HepG2 (cell line): ENCODE results near the gene RASSF8. TPM values are rescaled to one million over a fixed set of nuclear protein-coding genes. Genes with fewer than 3 reads are reported as not detected.

ENCODE experiments used
- ATAC-seq: fragments of 200-7000 bp; cut with Tn5 transposase; 3 replicates; pipeline ENCODE4 v1.9.1; 2020; ENCODE audit warnings: mild to moderate bottlenecking, moderate library complexity
- BruUV-seq: library from RNA; stranded (reverse); fragments of 400-500 nt; replicated peaks from 2 replicates; lab custom pipeline; 2021; lab: Mats Ljungman, UMichigan
- CTCF ChIA-PET: fragments of 300-600 bp; formaldehyde crosslinking; extraction: SDS; loops from one replicate; lab custom pipeline; 2021; ENCODE audit warnings: low total read pairs, inconsistent platforms, low intra/inter-chr PET ratio; lab: Yijun Ruan, JAX
- POLR2A ChIA-PET: fragments of 350-600 bp; sonication (Branson Sonifier 250); formaldehyde crosslinking; loops from one replicate; lab custom pipeline; 2020; ENCODE audit warnings: antibody characterized with exemption, inconsistent platforms; lab: Yijun Ruan, JAX
- DNase-seq: peaks from one replicate; pipeline ENCODE4 v3.0.0-alpha.2; 2015; ENCODE audit warnings: low spot score
- FAIRE-seq: peaks from 3 replicates; lab custom pipeline; 2011; peaks lifted over from hg19 to GRCh38; lab: Jason Lieb, UNC
- H2AFZ ChIP-seq: one replicate; pipeline ENCODE4 v1.6.1; 2011; ENCODE audit warnings: low read length, inconsistent platforms
- H3K27ac ChIP-seq: fragments of 300-600 bp; 3 replicates; pipeline ENCODE4 v1.8.0; 2011; ENCODE audit warnings: mixed run types, mild to moderate bottlenecking, mixed read lengths, low read length, inconsistent platforms; ENCODE audit not compliant: insufficient read depth; ENCODE audit errors: extremely low read length
- H3K27me3 ChIP-seq, 2 experiments: fragments of 200-600 bp in 1 of 2; 2 replicates in 1 of 2; 3 replicates in 1 of 2; pipeline versions ENCODE4 v1.6.0 to v1.8.0; 2011; ENCODE audit warnings: low read length in 2 of 2, mild to moderate bottlenecking in 2 of 2, moderate library complexity in 2 of 2, inconsistent platforms in 1 of 2; ENCODE audit not compliant: insufficient read depth in 2 of 2, control insufficient read depth in 1 of 2
- H3K36me3 ChIP-seq, 2 experiments: fragments of 200-600 bp in 1 of 2; replicated peaks in 1 of 2; 2 replicates in 1 of 2; 3 replicates in 1 of 2; pipeline versions ENCODE4 v1.5.1 to v1.8.0; 2011; ENCODE audit warnings: low read length in 2 of 2, inconsistent platforms in 1 of 2; ENCODE audit not compliant: insufficient read depth in 2 of 2, control insufficient read depth in 1 of 2
- H3K4me1 ChIP-seq: 2 replicates; pipeline ENCODE4 v1.5.1; 2012; ENCODE audit warnings: low read length, inconsistent platforms; ENCODE audit not compliant: insufficient read depth
- H3K4me2 ChIP-seq: 2 replicates; pipeline ENCODE4 v1.6.0; 2011; ENCODE audit warnings: low read depth, low read length, inconsistent platforms
- H3K4me3 ChIP-seq, 3 experiments: fragments of 200-600 bp in 1 of 3; sonication (generic), shearing (Covaris generic) in 1 of 3; replicated peaks in 1 of 3; 2 replicates each; pipeline ENCODE4 v1.5.1; 2011 to 2016; ENCODE audit warnings: low read length in 3 of 3, inconsistent platforms in 2 of 3, low read depth in 2 of 3, mild to moderate bottlenecking in 2 of 3, control low read depth in 1 of 3, mixed read lengths in 1 of 3; ENCODE audit not compliant: insufficient read depth in 1 of 3
- H3K79me2 ChIP-seq: one replicate; pipeline ENCODE4 v1.6.1; 2011; ENCODE audit warnings: low read length, inconsistent platforms; ENCODE audit not compliant: insufficient read depth
- H3K9ac ChIP-seq: 2 replicates; pipeline ENCODE4 v1.6.0; 2011; ENCODE audit warnings: mild to moderate bottlenecking, low read depth, low read length, inconsistent platforms; ENCODE audit not compliant: insufficient read depth
- H3K9me3 ChIP-seq: 2 replicates; pipeline ENCODE4 v1.5.1; 2012; ENCODE audit warnings: mild to moderate bottlenecking, low read length
- H4K20me1 ChIP-seq: 2 replicates; pipeline ENCODE4 v1.6.0; 2011; ENCODE audit warnings: inconsistent platforms, mild to moderate bottlenecking, low read length, moderate library complexity; ENCODE audit not compliant: insufficient read depth
- EZH2 ChIP-seq: conservative IDR thresholded peaks from 2 replicates; pipeline ENCODE4 v1.6.1; 2012; ENCODE audit warnings: mild to moderate bottlenecking, low read depth, low read length, moderate library complexity
- HNRNPLL ChIP-seq: fragments of 200-400 bp; formaldehyde crosslinking; IDR thresholded peaks from 2 replicates; pipeline ENCODE4 v1.6.1; 2017; ENCODE audit warnings: mild to moderate bottlenecking, low read depth, low read length; ENCODE audit not compliant: poor library complexity, severe bottlenecking
- MEIS1 ChIP-seq: sonication (generic); formaldehyde crosslinking; IDR thresholded peaks from 2 replicates; pipeline ENCODE4 v1.9.0; 2021; ENCODE audit warnings: mild to moderate bottlenecking, missing genetic modification reagents, moderate library complexity, borderline replicate concordance
- PREB ChIP-seq: sonication (generic); formaldehyde crosslinking; IDR thresholded peaks from 2 replicates; pipeline ENCODE4 v1.4.0; 2020; ENCODE audit warnings: missing genetic modification reagents
- RNF2 ChIP-seq: fragments of 450-650 bp; conservative IDR thresholded peaks from 2 replicates; pipeline ENCODE4 v1.6.1; 2016; ENCODE audit warnings: low read depth
- SMAD1 ChIP-seq: sonication (generic); formaldehyde crosslinking; IDR thresholded peaks from 2 replicates; pipeline ENCODE4 v1.4.0; 2020; ENCODE audit warnings: missing genetic modification reagents, low read depth, mild to moderate bottlenecking, borderline replicate concordance
- ZBTB4 ChIP-seq: sonication (generic); formaldehyde crosslinking; IDR thresholded peaks from 2 replicates; pipeline ENCODE4 v1.4.0; 2020; ENCODE audit warnings: missing genetic modification reagents, mild to moderate bottlenecking, borderline replicate concordance
- ZNF124 ChIP-seq: sonication (generic); formaldehyde crosslinking; IDR thresholded peaks from 2 replicates; pipeline ENCODE4 v1.4.0; 2020; ENCODE audit warnings: missing genetic modification reagents
- ZNF275 ChIP-seq: sonication (generic); formaldehyde crosslinking; IDR thresholded peaks from 2 replicates; pipeline ENCODE4 v1.8.0; 2022; ENCODE audit warnings: missing genetic modification reagents, mild to moderate bottlenecking, inconsistent platforms, borderline replicate concordance
- ZNF777 ChIP-seq: sonication (generic); formaldehyde crosslinking; IDR thresholded peaks from 2 replicates; pipeline ENCODE4 v1.4.0; 2020; ENCODE audit warnings: missing genetic modification reagents
- ZNF800 ChIP-seq: sonication (generic); formaldehyde crosslinking; IDR thresholded peaks from 2 replicates; pipeline ENCODE4 v1.4.0; 2020; ENCODE audit warnings: missing genetic modification reagents
- WGBS: methylation state at CpG from one replicate; pipeline ENCODE4 v1.1.6; 2017; ENCODE audit warnings: low lambda C conversion rate; 5-methylcytosine and 5-hydroxymethylcytosine counted together
- in situ Hi-C: cut with HindIII; loops from 2 replicates; pipeline ENCODE4 v1.10.0; 2017; ENCODE audit warnings: low pct_unique_long_range_greater_than_20kb; ENCODE audit not compliant: extremely low pct_ligation_motif_present
- intact Hi-C: fragments of 100-400 bp; cut with micrococcal nuclease; formaldehyde crosslinking; loops from one replicate; pipeline ENCODE4 v1.10.0; 2022; ENCODE audit not compliant: unreplicated experiment
- polyA plus RNA-seq, 8 experiments: library from polyadenylated mRNA; depleted of rRNA in 3 of 8; stranded (reverse) in 7 of 8; unstranded in 1 of 8; fragments of >200 nt; fragmentation: Illumina TruSeq in 4 of 8; extraction: Trizol in 4 of 8; gene quantifications; 2 replicates each; pipeline versions ENCODE4 v1.2.1 to v1.2.3, GENCODE V29; 2011 to 2016; ENCODE audit warnings: low read depth in 4 of 8, missing spikeins in 1 of 8, mixed read lengths in 1 of 8; ENCODE audit not compliant: insufficient read depth in 1 of 8
- total RNA-seq, 5 experiments: library from RNA; depleted of rRNA; stranded (reverse); fragments of >200 nt; fragmentation: Illumina TruSeq; extraction: Trizol; gene quantifications; 2 replicates each; pipeline ENCODE4 v1.2.3, GENCODE V29; 2016; ENCODE audit warnings: low read depth in 1 of 5

RASSF8 gene
- total and polyA plus RNA-seq, 2 of the 13 experiments (the other 11 are each of a cell fraction or from before 2014, with no cell fraction given): 0.82 to 9.2 TPM

- TF ChIP-seq HNRNPLL (peak; percentile 18), RNF2 (0 out of 2 replicates have a peak, but pooled peaks have one; percentile 23), SMAD1 (CRISPR knock-in tag) (no peak), ZNF777 (CRISPR knock-in tag) (peak; percentile 71), PREB (no peak)
These were observed 163.7 kb downstream of the RASSF8 start (continued) for GRCh38 chr12:26122061-26122680.

GRCh38 chr12:26122681-26123481, 164.4 kb downstream of the RASSF8 start:
- ChIA-PET CTCF (no interaction called here), POLR2A (interaction anchor here (1.1 kb wide), 1 partner anchor 30 kb away, joined by 3 read pairs; no protein-coding TSS in a partner anchor)
- Histone ChIP-seq H3K79me2 (no peaks in the 10 kb centered on the region), H4K20me1 (peaks cover 3% of the 10 kb centered on the region; the same call in 1 of the 2 replicates), H3K4me1 (peaks cover 20% of the 10 kb centered on the region), H3K27ac (no peak overlapping the region), H3K27me3 (peaks cover 21 to 62% of the 10 kb centered on the region in 2 experiments), H3K9me3 (no peaks in the 10 kb centered on the region), H3K36me3 (no peaks in the 10 kb centered on the region), H3K4me2 (peak overlapping the region; percentile 67), H3K4me3 (peak overlapping the region; percentile 25 to 66 (median 49); a peak in 5 of 6 replicates), H2AFZ (no peak overlapping the region), H3K9ac (no peak overlapping the region)
- BruUV-seq: no TSS peak
- in situ Hi-C loops: loop anchor here (10.0 kb wide), 1 partner anchor 192 kb away; no protein-coding TSS in a partner anchor
- no peak for FAIRE-seq
- WGBS: 18% methylated on average over 19 of the region's 69 CpGs
- DNase-seq: no peak
- intact Hi-C loops: no loop called here
- peak; percentile 46 for ATAC-seq
- TF ChIP-seq ZNF800 (0 out of 2 replicates have a peak, but pooled peaks have one; percentile 40), EZH2 (peak; percentile 99), ZNF275 (CRISPR knock-in tag) (no peak), ZNF124 (no peak), MEIS1 (CRISPR knock-in tag) (no peak), ZBTB4 (CRISPR knock-in tag) (no peak)
